ENCODE data around the gene GRP. TPM values are rescaled to one million over a fixed set of nuclear protein-coding genes. Genes with fewer than 3 reads are reported as not detected.

Gene GRP
- total RNA-seq, 5 donors from 2014 or later (not counting 1 experiment from before 2014, with no cell fraction given): not detected

DNA sequence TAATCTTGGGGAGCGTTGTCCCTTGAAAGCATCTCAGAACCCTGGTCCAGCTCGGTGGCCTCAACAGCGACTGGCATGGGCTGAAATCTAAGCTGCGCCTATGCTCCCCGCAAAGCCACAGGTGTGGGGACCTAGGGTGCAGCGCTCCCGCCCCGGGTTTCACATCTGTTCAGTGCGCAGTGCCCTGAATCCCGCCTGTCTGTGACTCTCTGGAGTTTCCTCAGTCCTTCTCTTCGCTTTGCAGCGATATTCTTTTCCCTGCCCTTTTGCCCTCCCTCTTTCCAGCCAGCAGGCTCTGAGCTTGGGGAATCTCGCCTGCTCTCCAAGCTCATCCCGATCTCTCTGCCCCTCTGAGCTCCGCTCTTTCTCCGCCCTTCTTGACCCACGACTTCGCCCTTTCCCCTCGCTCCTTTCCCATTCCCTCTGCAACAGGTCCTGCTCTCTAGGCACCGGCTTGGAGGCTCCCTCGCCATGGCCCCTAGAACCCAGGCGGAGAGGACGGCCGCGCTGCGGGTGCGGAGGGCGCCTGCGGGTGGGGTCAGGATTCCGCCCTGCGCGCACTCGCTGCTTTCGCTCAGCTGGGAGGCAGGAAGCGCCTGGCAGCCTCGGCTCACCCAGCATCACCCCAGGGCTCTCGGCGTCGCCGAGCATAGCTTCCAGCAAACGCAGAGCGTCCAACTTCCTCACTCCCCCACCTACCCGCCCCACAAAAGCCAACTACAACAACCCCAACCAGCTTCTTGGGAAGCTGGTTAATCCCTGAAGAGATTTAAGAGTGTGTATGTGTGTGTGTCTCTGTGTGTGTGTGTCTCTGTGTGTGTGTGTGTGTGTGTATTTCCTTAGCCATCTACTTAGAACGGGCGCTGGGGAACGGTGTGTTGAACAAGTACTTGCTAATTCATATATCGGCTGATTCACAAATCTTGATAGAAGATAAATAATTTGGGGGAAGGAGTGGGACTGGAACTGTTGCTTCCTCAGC lies 1.1 kb downstream of the GRP start:
- Mint-ChIP-seq H3K27me3 (peaks cover 70 to 80% of the 10 kb centered on the region in 2 donors), H3K36me3 (no peaks in the 10 kb centered on the region), H3K4me1 (peaks cover 9 to 11% (median 11%) of the 10 kb centered on the region in 3 donors), H3K4me3 (peak overlapping the region in 1 of 3 donors; percentile 55), H3K27ac (no peak overlapping the region), H3K9me3 (no peaks in the 10 kb centered on the region)
- H3K4me1 ChIP-seq (ENCODE audit: control insufficient read depth in 1 of 2, extremely low read depth in 1 of 2, insufficient read depth in 2 of 2, low read length in 2 of 2): no peaks in the 10 kb centered on the region
- POLR2A ChIA-PET: no interaction called here
- H3K4me3 ChIP-seq (ENCODE audit: control insufficient read depth in 1 of 2, extremely low read depth in 1 of 2, low read length in 1 of 2): no peak overlapping the region
- no peaks in the 10 kb centered on the region for H3K36me3 ChIP-seq (ENCODE audit: control insufficient read depth in 2 of 2, extremely low read depth in 1 of 2, insufficient read depth in 1 of 2, low read length in 1 of 2)
- no peaks in the 10 kb centered on the region for H3K9me3 ChIP-seq
- CTCF ChIA-PET: no interaction called here
- peaks cover 20 to 31% of the 10 kb centered on the region in 2 experiments for H3K27me3 ChIP-seq (replicated peaks in 1 of 2; ENCODE audit: control insufficient read depth in 2 of 2, extremely low read depth in 1 of 2, insufficient read depth in 2 of 2, low read length in 1 of 2)
- H3K27ac ChIP-seq (ENCODE audit: low read length): no peak overlapping the region
- ATAC-seq (replicated peaks in 1 of 4): peak in 1 of 4 experiments; percentile 30
- no peak for DNase-seq
- 6% methylated on average over 40 of the region's 47 CpGs for WGBS (ENCODE audit: insufficient coverage)

DNA sequence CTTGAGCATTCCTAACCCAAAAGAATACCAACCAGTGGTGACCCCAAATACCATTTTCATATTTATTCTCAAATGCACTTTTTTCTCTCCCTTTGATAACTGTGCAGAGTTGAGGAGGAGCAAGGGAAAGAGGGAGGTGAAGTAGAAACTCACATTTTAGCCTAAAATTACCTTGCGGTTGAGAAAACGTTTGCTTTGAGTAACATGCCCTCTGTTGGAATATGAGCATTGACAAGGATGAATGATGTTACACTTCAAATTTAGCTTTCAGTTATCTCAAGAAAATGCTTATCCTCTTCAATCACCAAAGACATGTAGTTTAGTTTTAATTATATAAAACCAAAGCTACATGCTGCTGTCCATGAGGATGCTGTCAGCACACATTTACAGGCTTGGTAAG lies 2.4 kb downstream of the GRP start:
- ChIA-PET CTCF (no interaction called here), POLR2A (interaction anchor here in 1 of 2 donors (0.7 kb wide), 1 partner anchor 1049 kb away, joined by 3 read pairs; no protein-coding TSS in a partner anchor)
- H3K4me1 ChIP-seq (ENCODE audit: control insufficient read depth in 1 of 2, extremely low read depth in 1 of 2, insufficient read depth in 2 of 2, low read length in 2 of 2): no peaks in the 10 kb centered on the region
- Mint-ChIP-seq H3K36me3 (no peaks in the 10 kb centered on the region), H3K9me3 (no peaks in the 10 kb centered on the region), H3K4me3 (no peak overlapping the region), H3K4me1 (peaks cover 9 to 11% (median 11%) of the 10 kb centered on the region in 3 donors), H3K27ac (no peak overlapping the region), H3K27me3 (peaks cover 70 to 80% of the 10 kb centered on the region in 2 donors)
- no peak overlapping the region for H3K4me3 ChIP-seq (ENCODE audit: control insufficient read depth in 1 of 2, extremely low read depth in 1 of 2, low read length in 1 of 2)
- no peaks in the 10 kb centered on the region for H3K36me3 ChIP-seq (ENCODE audit: control insufficient read depth in 2 of 2, extremely low read depth in 1 of 2, insufficient read depth in 1 of 2, low read length in 1 of 2)
- ATAC-seq (replicated peaks in 1 of 4) (no peak), DNase-seq (no peak)
- no peaks in the 10 kb centered on the region for H3K9me3 ChIP-seq
- no CpG with 5 or more reads among the region's 2 CpGs for WGBS (ENCODE audit: insufficient coverage)
- peaks cover 20 to 31% of the 10 kb centered on the region in 2 experiments for H3K27me3 ChIP-seq (replicated peaks in 1 of 2; ENCODE audit: control insufficient read depth in 2 of 2, extremely low read depth in 1 of 2, insufficient read depth in 2 of 2, low read length in 1 of 2)
- H3K27ac ChIP-seq (ENCODE audit: low read length): no peak overlapping the region

DNA sequence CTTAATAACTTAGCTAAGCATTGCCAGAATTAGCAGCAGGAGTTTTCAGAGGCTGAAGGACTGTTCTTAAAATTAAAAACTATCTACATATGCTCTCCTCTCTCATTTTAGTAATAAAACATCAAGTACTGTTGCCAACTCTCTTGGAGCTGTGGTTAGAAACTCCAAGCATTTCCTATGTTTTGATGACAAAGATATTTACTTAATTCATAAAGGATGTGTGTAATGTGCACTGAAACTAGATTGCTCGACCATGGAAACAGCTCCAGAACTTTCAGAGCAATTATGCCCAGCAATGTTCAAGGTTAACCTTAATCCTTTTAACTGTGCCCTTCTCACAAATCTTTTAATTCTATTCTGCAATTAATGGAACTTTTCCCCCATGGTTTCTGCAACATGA lies 8.4 kb downstream of the GRP start:
- Mint-ChIP-seq H3K27ac (no peak overlapping the region), H3K9me3 (no peaks in the 10 kb centered on the region), H3K36me3 (no peaks in the 10 kb centered on the region), H3K4me1 (no peaks in the 10 kb centered on the region), H3K27me3 (peaks cover 45 to 60% of the 10 kb centered on the region in 2 donors), H3K4me3 (no peak overlapping the region)
- ChIA-PET POLR2A (no interaction called here), CTCF (no interaction called here)
- ATAC-seq (replicated peaks in 1 of 4) (no peak), DNase-seq (no peak)
- H3K9me3 ChIP-seq: no peaks in the 10 kb centered on the region
- no peaks in the 10 kb centered on the region for H3K4me1 ChIP-seq (ENCODE audit: control insufficient read depth in 1 of 2, extremely low read depth in 1 of 2, insufficient read depth in 2 of 2, low read length in 2 of 2)
- no peak overlapping the region for H3K4me3 ChIP-seq (ENCODE audit: control insufficient read depth in 1 of 2, extremely low read depth in 1 of 2, low read length in 1 of 2)
- 50% methylated on average over 1 of the region's 1 CpG for WGBS (ENCODE audit: insufficient coverage)
- H3K36me3 ChIP-seq (ENCODE audit: control insufficient read depth in 2 of 2, extremely low read depth in 1 of 2, insufficient read depth in 1 of 2, low read length in 1 of 2): no peaks in the 10 kb centered on the region
- no peaks in the 10 kb centered on the region for H3K27me3 ChIP-seq (replicated peaks in 1 of 2; ENCODE audit: control insufficient read depth in 2 of 2, extremely low read depth in 1 of 2, insufficient read depth in 2 of 2, low read length in 1 of 2)
- no peak overlapping the region for H3K27ac ChIP-seq (ENCODE audit: low read length)

DNA sequence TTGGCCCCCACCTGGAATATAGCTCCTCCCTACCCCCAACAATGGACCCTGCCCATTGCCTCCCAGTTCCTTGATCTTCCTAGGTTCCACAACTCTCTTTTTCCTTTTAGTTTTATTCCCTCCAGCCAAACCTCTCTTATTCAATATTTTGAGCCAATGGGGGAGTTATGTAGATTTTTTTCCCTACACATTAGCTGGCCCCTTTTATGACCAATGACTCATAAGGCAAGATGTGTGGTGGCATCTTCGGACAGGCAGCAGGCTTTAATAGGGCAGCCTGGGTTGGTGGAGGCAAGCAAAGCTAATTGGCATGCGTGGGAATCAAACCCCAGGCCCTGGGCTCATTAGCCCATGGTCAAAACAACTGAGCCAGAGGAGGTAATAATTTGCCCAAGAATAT lies 9.2 kb downstream of the GRP start:
- Mint-ChIP-seq H3K27me3 (peaks cover 38 to 52% of the 10 kb centered on the region in 2 donors), H3K27ac (no peak overlapping the region), H3K4me1 (no peaks in the 10 kb centered on the region), H3K9me3 (no peaks in the 10 kb centered on the region), H3K36me3 (no peaks in the 10 kb centered on the region), H3K4me3 (no peak overlapping the region)
- Histone ChIP-seq H3K4me3 (ENCODE audit: control insufficient read depth in 1 of 2, extremely low read depth in 1 of 2, low read length in 1 of 2) (no peak overlapping the region), H3K9me3 (no peaks in the 10 kb centered on the region), H3K27me3 (replicated peaks in 1 of 2; ENCODE audit: control insufficient read depth in 2 of 2, extremely low read depth in 1 of 2, insufficient read depth in 2 of 2, low read length in 1 of 2) (no peaks in the 10 kb centered on the region), H3K4me1 (ENCODE audit: control insufficient read depth in 1 of 2, extremely low read depth in 1 of 2, insufficient read depth in 2 of 2, low read length in 2 of 2) (no peaks in the 10 kb centered on the region), H3K27ac (ENCODE audit: low read length) (no peak overlapping the region), H3K36me3 (ENCODE audit: control insufficient read depth in 2 of 2, extremely low read depth in 1 of 2, insufficient read depth in 1 of 2, low read length in 1 of 2) (no peaks in the 10 kb centered on the region)
- WGBS (ENCODE audit: insufficient coverage): 80% methylated on average over 1 of the region's 2 CpGs
- ATAC-seq (replicated peaks in 1 of 4): no peak
- ChIA-PET POLR2A (no interaction called here), CTCF (interaction anchor here in 1 of 2 donors (0.6 kb wide), 1 partner anchor 170 kb away, joined by 4 read pairs; no protein-coding TSS in a partner anchor)
- no peak for DNase-seq

DNA sequence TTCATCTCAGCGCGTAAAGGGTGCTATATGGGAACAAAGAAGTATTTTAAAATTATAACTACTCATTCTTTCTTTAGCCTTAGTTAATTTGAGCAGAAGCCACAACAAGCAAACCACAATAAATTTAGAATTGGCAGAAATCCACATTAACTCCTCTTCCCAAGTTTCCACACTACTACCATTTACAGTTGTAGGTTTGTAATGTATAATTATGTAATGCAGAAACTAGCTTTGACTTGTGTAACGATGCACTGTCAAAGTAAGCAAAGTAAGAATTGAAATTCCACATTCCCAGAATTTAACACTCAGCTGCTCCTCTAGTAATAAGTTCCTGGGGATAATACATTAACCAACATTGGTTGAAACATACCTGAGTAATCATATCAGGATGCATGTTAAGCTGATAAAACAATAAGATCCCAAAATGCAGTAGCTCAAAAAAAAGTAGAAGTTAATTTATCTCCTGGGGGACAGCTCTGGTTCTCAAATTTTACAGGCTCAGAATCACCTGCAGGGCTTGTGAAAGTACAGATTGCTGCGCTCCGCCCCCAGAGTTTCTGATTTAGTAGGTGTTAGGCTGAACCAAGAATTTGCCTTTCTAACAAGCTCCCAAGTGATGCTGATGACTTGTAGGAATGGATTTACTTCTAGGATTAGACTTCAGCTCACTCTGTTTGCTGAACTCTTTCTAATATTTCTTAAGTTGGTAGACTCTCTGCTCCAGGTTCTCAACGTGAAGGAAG lies 9.9 kb downstream of the GRP start:
- H3K36me3 Mint-ChIP-seq: no peaks in the 10 kb centered on the region
- no peak for ATAC-seq (replicated peaks in 1 of 4)
- H3K4me3 ChIP-seq (ENCODE audit: control insufficient read depth in 1 of 2, extremely low read depth in 1 of 2, low read length in 1 of 2): no peak overlapping the region
- ChIA-PET POLR2A (no interaction called here), CTCF (no interaction called here)
- no peak overlapping the region for H3K27ac ChIP-seq (ENCODE audit: low read length)
- H3K4me3 Mint-ChIP-seq: no peak overlapping the region
- WGBS (ENCODE audit: insufficient coverage): no CpG with 5 or more reads among the region's 6 CpGs
- no peaks in the 10 kb centered on the region for H3K9me3 Mint-ChIP-seq
- no peaks in the 10 kb centered on the region for H3K9me3 ChIP-seq
- DNase-seq: no peak
- no peak overlapping the region for H3K27ac Mint-ChIP-seq
- no peaks in the 10 kb centered on the region for H3K27me3 ChIP-seq (replicated peaks in 1 of 2; ENCODE audit: control insufficient read depth in 2 of 2, extremely low read depth in 1 of 2, insufficient read depth in 2 of 2, low read length in 1 of 2)
- H3K4me1 Mint-ChIP-seq: no peaks in the 10 kb centered on the region
- peaks cover 35 to 51% of the 10 kb centered on the region in 2 donors for H3K27me3 Mint-ChIP-seq
- no peaks in the 10 kb centered on the region for H3K36me3 ChIP-seq (ENCODE audit: control insufficient read depth in 2 of 2, extremely low read depth in 1 of 2, insufficient read depth in 1 of 2, low read length in 1 of 2)
- no peaks in the 10 kb centered on the region for H3K4me1 ChIP-seq (ENCODE audit: control insufficient read depth in 1 of 2, extremely low read depth in 1 of 2, insufficient read depth in 2 of 2, low read length in 2 of 2)

DNA sequence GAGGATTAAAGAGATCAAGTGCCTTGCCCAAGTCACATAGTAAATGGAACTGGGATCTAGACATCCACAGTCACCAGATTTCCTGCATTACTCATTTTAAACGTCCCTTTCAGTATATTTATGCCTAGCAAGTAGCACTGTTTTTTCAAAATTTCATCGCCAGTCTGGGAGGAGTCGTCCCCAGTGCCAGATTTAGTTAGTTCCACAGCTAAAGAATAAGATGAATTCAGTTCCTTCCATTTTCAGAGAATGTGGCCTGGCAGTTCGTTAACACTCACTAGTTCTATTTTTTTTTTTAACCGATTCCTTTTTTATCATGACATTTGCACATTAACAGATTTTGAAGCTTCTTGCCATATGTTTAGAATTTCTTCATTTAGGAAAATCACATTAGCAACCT lies 11.2 kb downstream of the GRP start:
- no peak for ATAC-seq (replicated peaks in 1 of 4)
- Mint-ChIP-seq H3K27me3 (peaks cover 34 to 38% of the 10 kb centered on the region in 2 donors), H3K27ac (no peak overlapping the region), H3K36me3 (no peaks in the 10 kb centered on the region), H3K9me3 (no peaks in the 10 kb centered on the region), H3K4me1 (no peaks in the 10 kb centered on the region), H3K4me3 (no peak overlapping the region)
- Histone ChIP-seq H3K9me3 (no peaks in the 10 kb centered on the region), H3K27ac (ENCODE audit: low read length) (no peak overlapping the region), H3K27me3 (replicated peaks in 1 of 2; ENCODE audit: control insufficient read depth in 2 of 2, extremely low read depth in 1 of 2, insufficient read depth in 2 of 2, low read length in 1 of 2) (no peaks in the 10 kb centered on the region), H3K4me1 (ENCODE audit: control insufficient read depth in 1 of 2, extremely low read depth in 1 of 2, insufficient read depth in 2 of 2, low read length in 2 of 2) (no peaks in the 10 kb centered on the region), H3K4me3 (ENCODE audit: control insufficient read depth in 1 of 2, extremely low read depth in 1 of 2, low read length in 1 of 2) (no peak overlapping the region), H3K36me3 (ENCODE audit: control insufficient read depth in 2 of 2, extremely low read depth in 1 of 2, insufficient read depth in 1 of 2, low read length in 1 of 2) (no peaks in the 10 kb centered on the region)
- ChIA-PET CTCF (no interaction called here), POLR2A (interaction anchor here in 1 of 2 donors (0.5 kb wide), 1 partner anchor 220 kb away, joined by 3 read pairs; no protein-coding TSS in a partner anchor)
- no peak for DNase-seq
- WGBS (ENCODE audit: insufficient coverage): 52% methylated on average over 4 of the region's 5 CpGs
